B cell (primary cell): ENCODE results near the gene IL23A. TPM values are rescaled to one million over a fixed set of nuclear protein-coding genes. Genes with fewer than 3 reads are reported as not detected.

Source experiments
- ATAC-seq: fragments of 200-7000 bp; cut with Tn5 transposase; one replicate; pipeline ENCODE4 v1.10.0; 2021; ENCODE audit warnings: low read depth, mild to moderate bottlenecking, moderate number of reproducible peaks, moderate library complexity
- CTCF ChIA-PET: fragments of 350-600 bp; sonication (Branson Sonifier 250); formaldehyde crosslinking; loops from one replicate; lab custom pipeline; 2021; ENCODE audit warnings: antibody characterized with exemption, inconsistent platforms; lab: Charles Lee
- POLR2A ChIA-PET: fragments of 350-600 bp; sonication (Branson Sonifier 250); formaldehyde crosslinking; loops from one replicate; lab custom pipeline; 2021; ENCODE audit warnings: antibody characterized with exemption; lab: Charles Lee
- DNase-seq: peaks from one replicate; pipeline ENCODE4 v3.0.0; 2013
- H2AFZ ChIP-seq: 2 replicates; pipeline ENCODE4 v1.6.1; 2012; ENCODE audit warnings: mild to moderate bottlenecking, low read depth, low read length; ENCODE audit not compliant: insufficient read depth, poor library complexity, severe bottlenecking
- H3K27ac ChIP-seq, 2 donors: 1 replicate in 1 of 2; 2 replicates in 1 of 2; pipeline ENCODE4 v1.5.1; 2012 to 2013; ENCODE audit warnings: low read length in 2 of 2, mild to moderate bottlenecking in 2 of 2, moderate library complexity in 1 of 2
- H3K27me3 ChIP-seq, 4 experiments: fragments of 200-600 bp in 1 of 4; sonication (generic) in 1 of 4; replicated peaks in 1 of 4; 1 replicate in 2 of 4; 2 replicates in 2 of 4; pipeline versions ENCODE4 v1.6.1 to v1.7.0; 2013 to 2016; ENCODE audit warnings: low read length in 3 of 4, mild to moderate bottlenecking in 2 of 4, mixed read lengths in 1 of 4, moderate library complexity in 1 of 4; ENCODE audit not compliant: insufficient read depth in 4 of 4, control insufficient read depth in 3 of 4; ENCODE audit errors: control extremely low read depth in 1 of 4
- H3K36me3 ChIP-seq, 2 experiments: replicated peaks in 1 of 2; 1 replicate in 1 of 2; 2 replicates in 1 of 2; pipeline versions ENCODE4 v1.6.1 to v1.7.1; 2013; ENCODE audit warnings: low read length in 1 of 2; ENCODE audit not compliant: insufficient read depth in 2 of 2, control insufficient read depth in 1 of 2; ENCODE audit errors: control extremely low read depth in 1 of 2, extremely low read depth in 1 of 2
- H3K4me1 ChIP-seq, 2 donors: fragments of 200-600 bp in 1 of 2; sonication (generic) in 1 of 2; 1 replicate in 1 of 2; 2 replicates in 1 of 2; pipeline versions ENCODE4 v1.5.1 to v1.6.1; 2013 to 2017; ENCODE audit warnings: low read length in 2 of 2; ENCODE audit not compliant: control insufficient read depth in 2 of 2, insufficient read depth in 2 of 2
- H3K4me2 ChIP-seq: replicated peaks from 2 replicates; pipeline ENCODE3; 2012; ENCODE audit warnings: mild to moderate bottlenecking, low read depth, low read length; ENCODE audit not compliant: poor library complexity, severe bottlenecking
- H3K4me3 ChIP-seq, 5 experiments: fragments of 200-600 bp in 1 of 5; sonication (generic) in 1 of 5; 1 replicate in 3 of 5; 2 replicates in 2 of 5; pipeline versions ENCODE4 v1.5.1 to v1.7.0; 2011 to 2016; ENCODE audit warnings: low read length in 4 of 5, mild to moderate bottlenecking in 4 of 5, low read depth in 2 of 5, control low read depth in 1 of 5, moderate library complexity in 1 of 5; ENCODE audit not compliant: insufficient read depth in 1 of 5; ENCODE audit errors: control extremely low read depth in 1 of 5, extremely low read depth in 1 of 5
- H3K79me2 ChIP-seq: fragments of 200-600 bp; sonication (generic); one replicate; pipeline ENCODE4 v1.6.0; 2016; ENCODE audit warnings: low read length; ENCODE audit not compliant: control insufficient read depth, insufficient read depth
- H3K9ac ChIP-seq: fragments of 200-600 bp; sonication (generic); 2 replicates; pipeline ENCODE4 v1.6.1; 2017; ENCODE audit warnings: mild to moderate bottlenecking, low read length, moderate library complexity
- H3K9me3 ChIP-seq, 3 donors: one replicate each; pipeline versions ENCODE4 v1.6.1 to v1.7.1; 2013; ENCODE audit warnings: low read length in 2 of 3; ENCODE audit not compliant: control insufficient read depth in 2 of 3, insufficient read depth in 1 of 3; ENCODE audit errors: control extremely low read depth in 1 of 3
- H4K20me1 ChIP-seq: 2 replicates; pipeline ENCODE4 v1.6.0; 2012; ENCODE audit warnings: mild to moderate bottlenecking, low read length; ENCODE audit not compliant: insufficient read depth, control insufficient read depth, poor library complexity, severe bottlenecking
- H3K27ac Mint-ChIP-seq: one replicate; pipeline ENCODE4 v1.8.0; 2021; ENCODE audit warnings: mixed read lengths
- H3K27me3 Mint-ChIP-seq: one replicate; pipeline ENCODE4 v1.8.0; 2021; ENCODE audit warnings: mixed read lengths
- H3K4me1 Mint-ChIP-seq: one replicate; pipeline ENCODE4 v1.8.0; 2021; ENCODE audit warnings: mixed read lengths
- H3K4me3 Mint-ChIP-seq: one replicate; pipeline ENCODE4 v1.8.0; 2021; ENCODE audit warnings: mixed read lengths
- H3K9me3 Mint-ChIP-seq: one replicate; pipeline ENCODE4 v1.8.0; 2022; ENCODE audit warnings: mixed read lengths; ENCODE audit not compliant: insufficient read depth
- CTCF ChIP-seq: fragments of 200-600 bp; IDR thresholded peaks from one replicate; pipeline ENCODE4 v1.8.0; 2022; ENCODE audit warnings: antibody characterized with exemption, mild to moderate bottlenecking
- EZH2 ChIP-seq: IDR thresholded peaks from 2 replicates; pipeline ENCODE4 v1.6.1; 2012; ENCODE audit warnings: borderline replicate concordance, low read depth, mild to moderate bottlenecking, moderate library complexity, low read length; ENCODE audit not compliant: insufficient read depth, poor library complexity, severe bottlenecking
- WGBS: methylation state at CpG from one replicate; pipeline ENCODE4 v1.1.5; 2013; ENCODE audit warnings: missing lambda C conversion rate; ENCODE audit not compliant: insufficient coverage; 5-methylcytosine and 5-hydroxymethylcytosine counted together
- intact Hi-C: fragments of 100-400 bp; cut with micrococcal nuclease; formaldehyde crosslinking; loops from one replicate; pipeline ENCODE4 v1.10.0; 2022
- polyA plus RNA-seq: library from polyadenylated mRNA; depleted of rRNA; stranded (reverse); fragments of >200 nt; gene quantifications from 2 replicates; pipeline ENCODE4 v1.2.3, GENCODE V29; 2012
- total RNA-seq, 2 donors: library from RNA; stranded (reverse); fragments of 120-200 nt in 1 of 2; gene quantifications; 1 replicate in 1 of 2; 2 replicates in 1 of 2; pipeline versions ENCODE4 v1.2.3 to v1.2.4, GENCODE V29; 2013 to 2022

The IL23A gene
- total and polyA plus RNA-seq, 2 donors (not counting 1 experiment from before 2014, with no cell fraction given) = 20.5 to 32.6 TPM

GRCh38 chr12:56307221-56307965 lies 31.3 kb upstream of the IL23A start:
- Histone ChIP-seq H3K4me2 (no peak overlapping the region), H3K4me3 (no peak overlapping the region), H3K79me2 (peaks cover 17% of the 10 kb centered on the region), H3K9me3 (no peaks in the 10 kb centered on the region), H3K4me1 (peaks cover 6 to 8% of the 10 kb centered on the region in 2 donors), H3K9ac (no peak overlapping the region), H3K27me3 (no peaks in the 10 kb centered on the region), H2AFZ (no peak overlapping the region), H4K20me1 (no peaks in the 10 kb centered on the region), H3K27ac (no peak overlapping the region), H3K36me3 (peaks cover 8 to 38% of the 10 kb centered on the region in 2 experiments)
- Mint-ChIP-seq H3K4me3 (no peak overlapping the region), H3K4me1 (peaks cover under 1% of the 10 kb centered on the region), H3K27me3 (no peaks in the 10 kb centered on the region), H3K9me3 (no peaks in the 10 kb centered on the region), H3K27ac (no peak overlapping the region)
- ATAC-seq (no peak), DNase-seq (no peak)
- TF ChIP-seq CTCF = no peak
- no peak for TF ChIP-seq EZH2
- CTCF ChIA-PET = interaction anchor here (0.6 to 1.1 kb wide), 2 partner anchors 9 to 50 kb away, joined by 3 to 5 read pairs; no protein-coding TSS in a partner anchor
- POLR2A ChIA-PET = interaction anchor here (1.1 kb wide), 1 partner anchor 50 kb away, joined by 3 read pairs; no protein-coding TSS in a partner anchor
- intact Hi-C loops = no loop called here
- WGBS = 100% methylated on average over 6 of the region's 7 CpGs

GRCh38 chr12:56308714-56309113 lies 30.0 kb upstream of the IL23A start:
- ATAC-seq (no peak), DNase-seq (no peak)
- Mint-ChIP-seq H3K9me3 (no peaks in the 10 kb centered on the region), H3K27me3 (no peaks in the 10 kb centered on the region), H3K27ac (no peak overlapping the region), H3K4me3 (no peak overlapping the region), H3K4me1 (no peaks in the 10 kb centered on the region)
- intact Hi-C loops = no loop called here
- ChIA-PET POLR2A (no interaction called here), CTCF (interaction anchor here (0.6 to 3.5 kb wide), 3 partner anchors 119 to 155 kb away, joined by 3 to 14 read pairs (median 4); partner anchors contain the start of gene SMARCC2)
- Histone ChIP-seq H4K20me1 (no peaks in the 10 kb centered on the region), H3K36me3 (peaks cover 8 to 38% of the 10 kb centered on the region in 2 experiments), H3K4me2 (no peak overlapping the region), H3K4me3 (no peak overlapping the region), H3K4me1 (no peaks in the 10 kb centered on the region), H2AFZ (no peak overlapping the region), H3K27ac (no peak overlapping the region), H3K27me3 (no peaks in the 10 kb centered on the region), H3K9ac (no peak overlapping the region), H3K79me2 (peaks cover 10% of the 10 kb centered on the region), H3K9me3 (no peaks in the 10 kb centered on the region)
- no CpG with 5 or more reads among the region's 3 CpGs for WGBS
- TF ChIP-seq CTCF (no peak), EZH2 (no peak)
